A673 (cell line): ENCODE data around the gene NR5A2. TPM values are rescaled to one million over a fixed set of nuclear protein-coding genes. Genes with fewer than 3 reads are reported as not detected.

Source experiments
- BruUV-seq: library from RNA; stranded (reverse); fragments of 400-500 nt; replicated peaks from 2 replicates; lab custom pipeline; 2021; lab: Mats Ljungman, UMichigan
- CTCF ChIA-PET: fragments of 300-600 bp; sonication (Branson Sonifier 250); formaldehyde crosslinking; loops from one replicate; lab custom pipeline; 2022; ENCODE audit warnings: antibody characterized with exemption; lab: Charles Lee
- POLR2A ChIA-PET: fragments of 300-600 bp; sonication (Branson Sonifier 250); formaldehyde crosslinking; loops from one replicate; lab custom pipeline; 2022; ENCODE audit warnings: antibody characterized with exemption; ENCODE audit not compliant: low non-redundant PET; lab: Charles Lee
- DNase-seq: peaks from one replicate; pipeline ENCODE4 v3.0.0-alpha.2; 2015; ENCODE audit warnings: low spot score
- H3K27ac ChIP-seq: fragments of 200-600 bp; sonication (generic); 2 replicates; pipeline ENCODE4 v1.5.1; 2016; ENCODE audit warnings: mixed run types, low read depth, mild to moderate bottlenecking, mixed read lengths, antibody characterized with exemption, low read length; ENCODE audit not compliant: poor library complexity, severe bottlenecking
- H3K27me3 ChIP-seq: fragments of 200-600 bp; sonication (generic); replicated peaks from 2 replicates; pipeline ENCODE4 v1.6.1; 2017; ENCODE audit warnings: mixed run types, low read depth, mild to moderate bottlenecking, mixed read lengths, antibody characterized with exemption, low read length; ENCODE audit not compliant: insufficient read depth, poor library complexity
- H3K36me3 ChIP-seq: fragments of 200-600 bp; sonication (generic); 2 replicates; pipeline ENCODE4 v1.6.1; 2016; ENCODE audit warnings: mixed run types, mild to moderate bottlenecking, mixed read lengths, antibody characterized with exemption, low read length; ENCODE audit not compliant: insufficient read depth, poor library complexity, severe bottlenecking
- H3K4me1 ChIP-seq: fragments of 200-600 bp; sonication (generic); 2 replicates; pipeline ENCODE4 v1.6.1; 2017; ENCODE audit warnings: mixed run types, mild to moderate bottlenecking, mixed read lengths, antibody characterized with exemption, low read length; ENCODE audit not compliant: insufficient read depth, poor library complexity, severe bottlenecking
- H3K4me3 ChIP-seq: fragments of 200-600 bp; sonication (generic); 2 replicates; pipeline ENCODE4 v1.5.1; 2016; ENCODE audit warnings: low read depth, mixed run types, mild to moderate bottlenecking, mixed read lengths, low read length; ENCODE audit not compliant: poor library complexity, severe bottlenecking
- H3K9me3 ChIP-seq: fragments of 200-600 bp; sonication (generic); 2 replicates; pipeline ENCODE4 v1.6.1; 2016; ENCODE audit warnings: mixed run types, low read depth, mild to moderate bottlenecking, mixed read lengths, antibody characterized with exemption, low read length; ENCODE audit not compliant: poor library complexity, severe bottlenecking
- CTCF ChIP-seq: fragments of 300-800, 200-600 bp; sonication (generic); conservative IDR thresholded peaks from 2 replicates; pipeline ENCODE4 v1.5.1; 2017; ENCODE audit warnings: low read depth, mild to moderate bottlenecking, antibody characterized with exemption, low read length, moderate library complexity, mixed read lengths
- EZH2 ChIP-seq: fragments of 200-600 bp; sonication (generic); IDR thresholded peaks from 2 replicates; pipeline ENCODE4 v1.6.1; 2017; ENCODE audit warnings: borderline replicate concordance, low read depth, mild to moderate bottlenecking, mixed read lengths, antibody characterized with exemption, low read length; ENCODE audit not compliant: poor library complexity, severe bottlenecking
- intact Hi-C: fragments of 100-400 bp; cut with micrococcal nuclease; formaldehyde crosslinking; loops from one replicate; pipeline ENCODE4 v1.10.0; 2022; ENCODE audit not compliant: unreplicated experiment
- total RNA-seq: library from RNA; stranded (reverse); gene quantifications from 2 replicates; pipeline ENCODE4 v1.2.3, GENCODE V29; 2021

Gene NR5A2
- total RNA-seq, 1 experiment from 2014 or later, result not detected

- no peak for TF ChIP-seq EZH2
- TF ChIP-seq CTCF, result no peak
- DNase-seq, result no peak
- Histone ChIP-seq H3K9me3 (no peaks in the 10 kb centered on the region), H3K4me3 (no peak overlapping the region), H3K4me1 (no peaks in the 10 kb centered on the region), H3K27ac (no peak overlapping the region), H3K27me3 (no peaks in the 10 kb centered on the region), H3K36me3 (no peaks in the 10 kb centered on the region)
- no TSS peak for BruUV-seq
- POLR2A ChIA-PET, result no interaction called here
- CTCF ChIA-PET, result interaction anchor here (0.6 to 0.7 kb wide), 2 partner anchors 18 to 105 kb away, joined by 3 to 8 read pairs; no protein-coding TSS in a partner anchor
- intact Hi-C loops, result loop anchor here (10.0 kb wide), 1 partner anchor 131 kb away; no protein-coding TSS in a partner anchor
Observed at GRCh38 chr1:200143347-200143746, 115.8 kb downstream of the NR5A2 start.

- DNase-seq, result no peak
- BruUV-seq, result no TSS peak
- CTCF ChIA-PET, result no interaction called here
- Histone ChIP-seq H3K36me3 (no peaks in the 10 kb centered on the region), H3K4me1 (no peaks in the 10 kb centered on the region), H3K27ac (no peak overlapping the region), H3K27me3 (no peaks in the 10 kb centered on the region), H3K9me3 (no peaks in the 10 kb centered on the region), H3K4me3 (no peak overlapping the region)
- intact Hi-C loops, result loop anchor here (10.0 kb wide), 1 partner anchor 129 kb away; no protein-coding TSS in a partner anchor
- POLR2A ChIA-PET, result no interaction called here
- no peak for TF ChIP-seq CTCF
- TF ChIP-seq EZH2, result no peak
Observed at GRCh38 chr1:200146100-200146499, 118.6 kb downstream of the NR5A2 start.

GRCh38 chr1:200147094-200147493, 119.6 kb downstream of the NR5A2 start:
- no peak for TF ChIP-seq EZH2
- no peak for TF ChIP-seq CTCF

More at GRCh38 chr1:200147094-200147493, 119.6 kb downstream of the NR5A2 start:
- Histone ChIP-seq H3K4me3 (no peak overlapping the region), H3K27ac (no peak overlapping the region), H3K9me3 (no peaks in the 10 kb centered on the region), H3K27me3 (peaks cover 2% of the 10 kb centered on the region), H3K4me1 (no peaks in the 10 kb centered on the region), H3K36me3 (no peaks in the 10 kb centered on the region)
- no peak for DNase-seq
- POLR2A ChIA-PET, result no interaction called here
- intact Hi-C loops, result loop anchor here (10.0 kb wide), 1 partner anchor 128 kb away; no protein-coding TSS in a partner anchor
- CTCF ChIA-PET, result no interaction called here
- no TSS peak for BruUV-seq
